GM13977 (cell line): ENCODE data around the gene CPHXL.

Experiments
- DNase-seq: peaks from one replicate; pipeline ENCODE4 v3.0.0; 2012; ENCODE audit warnings: low spot score
- in situ Hi-C: fragments of 300-500 bp; cut with MboI; formaldehyde crosslinking; loops from one replicate; pipeline ENCODE4 v1.12.0; 2022; ENCODE audit warnings: low sequenced_read_pairs, low pct_unique_long_range_greater_than_20kb, mixed read lengths, inconsistent platforms; ENCODE audit not compliant: unreplicated experiment
- TF ChIP-seq, protein P1 (sequence below): IDR thresholded peaks from 2 replicates; pipeline ENCODE4 v1.5.1; 2012; ENCODE audit warnings: mild to moderate bottlenecking, control low read depth; ENCODE audit not compliant: insufficient read depth; ENCODE audit errors: extremely low read depth, missing control alignments

CPHXL gene

DNA sequence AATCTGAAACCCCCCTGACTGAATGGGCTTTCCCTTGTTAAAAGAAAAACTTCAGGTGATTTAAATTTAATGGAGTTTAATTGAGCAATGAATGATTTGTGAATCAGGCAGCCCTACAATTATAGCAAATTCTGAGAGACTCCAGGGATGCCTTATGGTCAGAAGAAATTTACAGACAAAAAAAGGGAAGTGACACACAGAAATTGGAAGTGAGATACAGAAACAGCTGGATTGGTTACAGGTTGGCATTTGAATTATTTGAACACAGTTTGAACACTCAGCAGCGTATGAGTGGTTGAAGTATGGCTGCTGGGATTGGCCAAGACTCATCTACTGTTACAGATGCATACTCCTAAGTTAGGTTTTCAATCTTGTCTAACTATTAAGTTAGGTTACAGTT is 19.0 kb upstream of the CPHXL start:
- no peak for DNase-seq
- TF ChIP-seq, protein P1, sequence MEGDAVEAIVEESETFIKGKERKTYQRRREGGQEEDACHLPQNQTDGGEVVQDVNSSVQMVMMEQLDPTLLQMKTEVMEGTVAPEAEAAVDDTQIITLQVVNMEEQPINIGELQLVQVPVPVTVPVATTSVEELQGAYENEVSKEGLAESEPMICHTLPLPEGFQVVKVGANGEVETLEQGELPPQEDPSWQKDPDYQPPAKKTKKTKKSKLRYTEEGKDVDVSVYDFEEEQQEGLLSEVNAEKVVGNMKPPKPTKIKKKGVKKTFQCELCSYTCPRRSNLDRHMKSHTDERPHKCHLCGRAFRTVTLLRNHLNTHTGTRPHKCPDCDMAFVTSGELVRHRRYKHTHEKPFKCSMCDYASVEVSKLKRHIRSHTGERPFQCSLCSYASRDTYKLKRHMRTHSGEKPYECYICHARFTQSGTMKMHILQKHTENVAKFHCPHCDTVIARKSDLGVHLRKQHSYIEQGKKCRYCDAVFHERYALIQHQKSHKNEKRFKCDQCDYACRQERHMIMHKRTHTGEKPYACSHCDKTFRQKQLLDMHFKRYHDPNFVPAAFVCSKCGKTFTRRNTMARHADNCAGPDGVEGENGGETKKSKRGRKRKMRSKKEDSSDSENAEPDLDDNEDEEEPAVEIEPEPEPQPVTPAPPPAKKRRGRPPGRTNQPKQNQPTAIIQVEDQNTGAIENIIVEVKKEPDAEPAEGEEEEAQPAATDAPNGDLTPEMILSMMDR, result no peak
- in situ Hi-C loops, result no loop called here

DNA sequence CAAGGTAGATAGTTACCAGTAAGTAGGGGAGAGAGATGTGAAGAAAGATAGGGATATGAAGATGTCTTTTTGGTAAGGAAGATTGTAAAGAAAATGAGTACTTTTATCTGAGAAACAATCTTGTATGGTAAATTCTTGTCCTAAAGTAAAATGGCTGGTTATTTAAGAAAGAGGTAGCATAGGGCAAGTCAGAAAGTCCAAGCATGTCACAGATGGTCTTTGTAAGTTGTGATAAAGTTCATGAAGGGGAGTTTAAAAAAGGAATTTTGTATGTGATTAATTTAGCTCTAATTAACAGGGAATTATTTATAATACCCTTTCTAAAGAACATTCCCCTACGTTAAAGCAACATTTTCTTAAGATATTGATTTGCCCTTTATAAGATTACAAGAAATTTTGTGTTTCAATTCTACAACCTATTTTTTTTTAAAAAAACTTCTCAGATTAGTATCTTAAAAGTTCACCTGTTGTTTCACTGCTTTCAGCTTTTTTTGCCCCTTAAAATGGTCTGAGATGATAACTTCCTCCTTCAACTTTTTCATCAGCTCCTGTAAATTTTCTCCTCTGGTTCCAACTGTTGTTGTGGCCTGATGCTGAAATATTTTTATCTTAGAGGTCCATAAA is 16.2 kb upstream of the CPHXL start:
- no peak for DNase-seq

DNA sequence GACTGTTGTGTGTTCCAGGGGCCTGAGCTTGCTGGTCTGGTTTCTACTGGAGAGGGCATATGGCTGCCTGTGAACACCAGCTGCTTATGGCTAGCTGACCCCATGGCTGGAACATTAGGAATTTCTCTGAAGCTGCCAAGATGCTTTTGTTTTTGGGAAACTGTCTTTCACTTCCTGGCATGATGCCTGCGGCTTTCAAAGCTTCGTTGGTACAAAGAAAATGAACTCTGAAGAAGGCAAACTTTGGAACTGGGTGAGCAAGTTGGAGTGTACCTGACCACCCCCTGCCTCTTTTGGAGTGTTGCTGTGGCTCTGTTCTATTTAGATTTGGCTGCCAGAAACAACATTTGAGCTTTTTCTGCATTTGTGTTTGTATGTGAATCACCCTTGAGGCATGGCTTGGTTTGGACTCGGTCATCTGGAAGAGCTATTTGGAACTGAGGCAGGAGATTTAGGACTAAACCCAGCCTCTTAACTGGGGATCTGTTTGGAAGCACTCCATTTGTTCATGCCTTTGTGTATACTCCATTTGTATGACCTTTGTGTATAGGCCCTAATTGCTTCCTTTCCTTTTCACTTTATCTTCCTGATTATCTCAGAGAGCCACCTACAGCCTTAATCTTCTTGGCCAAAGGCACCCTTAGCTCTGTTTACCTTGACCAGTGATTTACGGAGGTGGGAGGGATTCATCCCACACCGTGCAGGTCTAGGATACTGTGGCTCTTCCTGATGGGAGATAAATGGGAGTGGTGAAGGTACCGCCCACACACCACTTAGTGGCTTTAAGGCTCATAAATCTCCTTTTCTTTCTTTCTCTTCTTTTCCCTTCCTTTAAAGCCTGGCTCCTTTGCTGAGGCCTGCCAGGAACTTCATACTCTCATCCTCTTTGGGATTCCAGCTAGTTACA is 7.3 kb upstream of the CPHXL start:
- TF ChIP-seq, protein P1, result no peak
- DNase-seq, result no peak
- in situ Hi-C loops, result no loop called here

More for the DNA sequence above, 16.2 kb upstream of the CPHXL start:
- TF ChIP-seq, protein P1, result no peak
- in situ Hi-C loops, result no loop called here

DNA sequence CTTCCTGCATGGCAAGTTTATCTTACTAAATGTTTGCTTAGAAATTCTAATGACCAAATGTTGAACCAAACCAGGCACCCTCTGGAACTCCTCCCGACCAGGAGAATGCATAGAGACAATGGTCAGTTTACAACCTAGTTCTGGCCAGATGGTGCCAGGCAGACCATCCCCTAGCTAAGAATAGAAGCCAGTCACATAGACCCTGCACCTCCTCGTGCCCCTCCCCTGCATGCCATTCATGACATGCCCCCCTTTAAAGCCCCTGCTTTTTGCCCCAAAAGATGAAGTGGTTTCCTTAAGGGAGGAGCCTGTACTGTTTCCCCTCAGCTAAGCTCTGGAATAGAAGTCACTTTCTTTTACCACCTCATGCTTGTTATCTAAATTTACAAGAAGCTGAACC is 6.6 kb upstream of the CPHXL start:
- in situ Hi-C loops, result no loop called here

DNA sequence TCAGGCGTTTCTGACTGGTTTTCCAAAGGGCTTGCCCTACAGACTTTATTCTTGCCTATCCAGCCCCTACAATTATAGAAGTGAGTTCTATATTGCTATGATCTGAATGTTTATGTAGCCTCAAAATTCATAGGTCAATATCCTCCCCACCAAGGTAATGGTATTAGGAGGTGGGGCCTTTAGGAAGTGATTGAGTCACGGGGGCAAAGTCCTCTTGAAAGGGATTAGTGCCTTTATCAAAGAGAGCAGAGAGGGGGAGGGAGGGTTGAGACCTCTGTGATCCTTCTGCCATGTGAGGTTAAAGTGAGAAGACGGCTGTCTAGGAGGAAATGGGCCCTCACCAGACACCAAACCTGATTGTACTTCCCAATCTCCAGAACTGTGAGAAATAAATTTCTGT is 931 bp upstream of the CPHXL start:
- no peak for DNase-seq
- in situ Hi-C loops, result no loop called here
- TF ChIP-seq, protein P1, result no peak

More for the DNA sequence above, 6.6 kb upstream of the CPHXL start:
- TF ChIP-seq, protein P1, result no peak
- no peak for DNase-seq

DNA sequence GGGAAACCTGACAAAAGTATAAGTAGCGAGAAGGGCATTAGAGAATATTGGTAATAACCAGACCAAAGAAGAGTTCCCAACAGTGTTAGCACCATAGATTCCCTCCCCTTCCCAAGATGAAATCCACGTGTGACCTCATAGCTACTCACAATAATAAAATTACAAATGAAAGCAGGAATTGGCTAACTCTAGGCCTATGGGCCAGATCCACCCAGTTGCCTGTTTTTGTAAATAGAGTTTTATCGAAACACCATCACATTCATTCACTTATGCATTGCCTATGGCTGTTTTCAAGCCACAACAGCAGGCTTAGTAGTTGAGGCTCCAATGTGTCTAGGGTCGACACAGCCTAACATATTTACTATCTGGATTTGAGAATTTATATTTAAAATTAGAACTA is 7.8 kb downstream of the CPHXL start:
- TF ChIP-seq, protein P1, result no peak
- in situ Hi-C loops, result no loop called here
- DNase-seq, result no peak
